Measurements from ENCODE around the gene UBE2F.
"Not testable (repeated sequence)": the region's sequence is repeated elsewhere in the genome, so short reads cannot be mapped to it uniquely, and the experiment has no call there.

Gene UBE2F

GRCh38 chr2:238042090-238042489, 75.3 kb downstream of the UBE2F start:
- in situ Hi-C loops (cut with MboI; ENCODE audit: low sequenced_read_pairs) = no loop called here

GRCh38 chr2:238042849-238043584, 76.2 kb downstream of the UBE2F start:
- in situ Hi-C loops (cut with MboI; ENCODE audit: low sequenced_read_pairs) = no loop called here

GRCh38 chr2:238043851-238044250, 77.0 kb downstream of the UBE2F start:
- in situ Hi-C loops (cut with MboI; ENCODE audit: low sequenced_read_pairs) = no loop called here

- in situ Hi-C loops (cut with MboI; ENCODE audit: low sequenced_read_pairs) = no loop called here
Measured at GRCh38 chr2:238045575-238045974, 78.8 kb downstream of the UBE2F start.

- in situ Hi-C loops (cut with MboI; ENCODE audit: low sequenced_read_pairs) = no loop called here
Measured at GRCh38 chr2:238046725-238047270, 80.0 kb downstream of the UBE2F start.

- in situ Hi-C loops (cut with MboI; ENCODE audit: low sequenced_read_pairs) = no loop called here
Measured at GRCh38 chr2:238053191-238053776, 86.5 kb downstream of the UBE2F start.

- in situ Hi-C loops (cut with MboI; ENCODE audit: low sequenced_read_pairs) = no loop called here
Measured at GRCh38 chr2:238055841-238056240, 89.0 kb downstream of the UBE2F start.

GRCh38 chr2:238057696-238058575, 91.1 kb downstream of the UBE2F start:
- in situ Hi-C loops (cut with MboI; ENCODE audit: low sequenced_read_pairs) = not testable (repeated sequence)

- in situ Hi-C loops (cut with MboI; ENCODE audit: low sequenced_read_pairs) = no loop called here
Measured at GRCh38 chr2:238059505-238059904, 92.7 kb downstream of the UBE2F start.

- in situ Hi-C loops (cut with MboI; ENCODE audit: low sequenced_read_pairs) = no loop called here
Measured at GRCh38 chr2:238060096-238060541, 93.3 kb downstream of the UBE2F start.

- in situ Hi-C loops (cut with MboI; ENCODE audit: low sequenced_read_pairs) = no loop called here
Measured at GRCh38 chr2:238060542-238061314, 93.9 kb downstream of the UBE2F start, which contains the start of gene SCLY. SCLY (plus strand) TSS chr2:238061001; CDS start chr2:238061055, 54 bp downstream.

- in situ Hi-C loops (cut with MboI; ENCODE audit: low sequenced_read_pairs) = no loop called here
Measured at GRCh38 chr2:238061315-238062202, 94.7 kb downstream of the UBE2F start.

- in situ Hi-C loops (cut with MboI; ENCODE audit: low sequenced_read_pairs) = no loop called here
Measured at GRCh38 chr2:238063414-238064189, 96.8 kb downstream of the UBE2F start.

GRCh38 chr2:238064376-238064775, 97.6 kb downstream of the UBE2F start:
- in situ Hi-C loops (cut with MboI; ENCODE audit: low sequenced_read_pairs) = no loop called here

- in situ Hi-C loops (cut with MboI; ENCODE audit: low sequenced_read_pairs) = no loop called here
Measured at GRCh38 chr2:238065071-238065846, 98.4 kb downstream of the UBE2F start.

GRCh38 chr2:238066218-238066617, 99.4 kb downstream of the UBE2F start:
- in situ Hi-C loops (cut with MboI; ENCODE audit: low sequenced_read_pairs) = no loop called here

GRCh38 chr2:238066718-238067117, 99.9 kb downstream of the UBE2F start:
- in situ Hi-C loops (cut with MboI; ENCODE audit: low sequenced_read_pairs) = not testable (repeated sequence)

GRCh38 chr2:238067939-238068338, 101.1 kb downstream of the UBE2F start:
- in situ Hi-C loops (cut with MboI; ENCODE audit: low sequenced_read_pairs) = no loop called here

All from HL-60/S4 treated with retinoic acid at 250 ng/mL for 4 days and 3 days (cell line).